DMS153 treated with DMSO at 0.1 percent for 48 hours (cell line): ENCODE results near the gene ATG7.
"Not testable (repeated sequence)": the region's sequence is repeated elsewhere in the genome, so short reads cannot be mapped to it uniquely, and the experiment has no call there.

ENCODE experiments used
- DNase-seq: peaks from one replicate; lab custom pipeline; 2025; ENCODE audit not compliant: unreplicated experiment; lab: John Stamatoyannopoulos, UW

Gene ATG7

DNA sequence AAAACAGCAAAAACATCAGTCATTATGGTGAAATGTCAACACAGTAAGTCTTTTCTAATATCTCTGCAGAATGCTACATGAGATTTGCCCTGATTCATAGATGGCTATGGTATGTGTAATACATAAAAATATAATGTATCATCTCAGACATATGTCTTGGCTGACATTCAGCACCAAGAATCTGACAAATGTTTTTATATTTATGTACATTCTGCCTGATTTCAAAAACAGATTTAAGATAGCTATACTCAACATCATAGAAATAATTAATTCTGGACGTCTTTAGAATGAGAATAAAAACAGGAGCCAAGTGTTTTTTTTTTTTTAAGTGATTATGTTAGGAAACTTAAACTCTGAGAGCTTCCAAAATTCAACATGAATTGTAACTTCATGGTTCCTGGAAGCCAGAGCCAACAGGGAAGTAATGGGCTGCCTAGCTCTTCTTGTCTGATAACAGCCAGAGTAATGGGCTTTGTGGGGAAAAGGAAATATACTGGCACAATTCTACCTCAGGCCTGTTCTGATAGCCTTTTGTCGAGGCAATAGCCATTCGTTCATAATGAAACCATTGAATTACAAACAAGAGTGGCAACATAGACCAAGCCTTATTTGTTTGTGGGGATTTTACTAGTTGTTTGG is 187.1 kb downstream of the ATG7 start:
- DNase-seq: no peak

DNA sequence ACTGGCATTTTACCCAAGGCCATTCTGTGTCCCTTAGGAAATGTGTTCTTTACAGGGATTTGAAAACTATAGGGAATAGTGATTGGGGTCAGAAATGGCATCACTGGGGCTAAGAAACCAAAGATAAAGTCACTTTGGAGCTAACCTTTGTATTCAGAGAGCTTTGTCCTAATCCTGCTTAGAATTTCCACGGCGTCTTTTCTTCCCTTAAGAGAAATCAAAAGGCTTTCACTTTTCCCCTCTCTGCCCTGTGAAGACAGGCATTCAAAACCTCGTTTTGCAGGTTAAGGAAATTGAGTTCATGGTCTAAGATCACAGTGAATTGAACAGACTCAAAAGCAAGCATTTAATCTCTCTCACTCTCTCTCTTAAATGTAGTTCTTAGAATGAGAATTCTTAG is 189.0 kb downstream of the ATG7 start:
- no peak for DNase-seq

DNA sequence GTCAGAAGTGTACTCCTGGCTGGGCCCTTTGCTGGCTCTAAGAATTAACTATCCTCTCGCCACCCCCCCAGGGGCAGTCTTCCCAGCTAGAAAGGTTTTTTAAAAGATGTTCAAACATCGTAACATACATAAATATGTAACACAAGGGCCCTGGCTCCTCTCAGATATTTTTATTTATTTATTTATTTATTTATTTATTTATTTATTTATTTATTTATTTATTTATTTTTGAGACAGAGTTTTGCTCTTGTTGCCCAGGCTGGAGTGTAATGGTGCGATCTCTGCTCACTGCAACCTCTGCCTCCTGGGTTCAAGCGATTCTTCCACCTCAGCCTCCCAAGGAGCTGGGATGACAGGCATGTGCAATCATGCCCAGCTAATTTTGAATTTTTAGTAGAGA is 190.5 kb downstream of the ATG7 start:
- not testable (repeated sequence) for DNase-seq

DNA sequence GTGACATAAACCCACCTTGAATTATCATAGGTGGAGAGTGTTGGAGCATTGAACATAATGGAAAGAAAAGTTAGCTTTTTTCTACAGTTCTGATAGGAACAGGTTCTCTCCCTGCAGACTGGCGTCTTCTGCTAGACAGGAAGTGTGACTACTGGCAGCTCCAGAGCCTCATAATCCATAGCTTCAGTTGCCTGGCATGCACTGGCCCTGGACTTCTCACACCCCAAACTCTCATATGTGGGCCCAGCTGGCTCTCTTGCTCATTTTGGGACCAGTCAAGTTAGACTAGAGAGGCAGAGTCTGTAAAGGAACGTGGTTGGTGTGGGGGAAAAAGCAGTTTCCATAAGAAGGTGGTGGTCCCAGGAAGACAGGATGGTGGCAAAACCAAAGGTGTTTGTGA is 191.4 kb downstream of the ATG7 start:
- no peak for DNase-seq

DNA sequence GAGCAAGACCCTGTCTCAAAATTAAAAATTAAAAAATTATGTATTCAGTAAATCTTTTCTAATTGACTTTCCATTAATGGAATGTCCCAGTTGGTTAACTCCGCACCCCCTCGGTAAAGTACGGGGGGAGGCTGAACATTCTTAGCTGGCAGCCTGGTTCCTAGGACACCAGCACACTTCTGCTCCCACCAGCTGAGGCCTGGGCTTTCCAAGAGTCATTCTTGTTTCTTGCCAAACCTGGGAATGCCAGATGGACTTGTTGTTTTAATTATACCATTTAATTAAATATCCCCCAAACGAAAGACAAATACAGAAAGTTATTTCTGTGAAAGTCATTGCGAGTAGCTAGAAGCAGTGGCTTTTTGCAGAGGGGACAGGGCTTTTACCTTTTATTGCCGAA is 192.2 kb downstream of the ATG7 start:
- DNase-seq: no peak

DNA sequence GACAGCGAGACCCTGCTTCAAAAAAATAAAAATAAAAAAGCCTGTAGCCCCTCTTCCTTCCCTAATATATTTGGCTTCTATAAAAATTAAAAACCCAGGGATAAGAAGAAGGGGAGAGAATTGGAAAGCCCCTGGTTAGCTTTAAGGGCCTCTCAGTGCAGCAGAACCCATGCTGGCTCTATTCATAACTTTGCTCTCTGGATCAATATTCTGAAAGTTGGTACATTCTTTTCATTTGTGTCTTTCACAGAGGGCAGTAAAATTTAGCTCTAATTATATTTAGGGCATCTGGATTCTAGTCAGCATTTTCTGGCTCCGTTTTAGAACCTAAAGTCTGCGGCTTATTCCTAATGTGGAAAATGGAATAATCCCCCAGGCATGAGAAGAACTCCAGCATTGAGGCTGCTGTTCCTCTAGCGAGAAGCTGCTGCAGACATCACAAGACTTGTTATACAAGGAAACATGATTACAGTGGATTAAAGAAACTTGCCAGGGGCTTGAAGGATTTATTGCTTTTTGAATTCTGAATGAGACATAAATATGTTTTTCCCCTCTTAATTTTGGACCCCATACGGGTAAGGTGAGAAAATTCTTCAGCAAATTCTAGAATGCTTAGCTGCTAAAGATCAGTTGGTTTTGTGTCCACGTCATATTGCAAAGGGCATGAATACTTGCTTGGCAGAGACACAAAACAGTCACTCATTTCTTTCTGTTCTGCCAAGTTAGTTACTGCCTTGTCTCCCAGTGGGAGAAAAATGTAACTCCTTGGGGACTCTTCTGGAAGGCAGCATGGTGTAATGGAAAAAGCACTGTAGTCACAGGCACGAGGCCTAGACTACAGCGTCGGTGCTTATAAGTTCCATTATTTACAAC is 193.8 kb downstream of the ATG7 start:
- no peak for DNase-seq

DNA sequence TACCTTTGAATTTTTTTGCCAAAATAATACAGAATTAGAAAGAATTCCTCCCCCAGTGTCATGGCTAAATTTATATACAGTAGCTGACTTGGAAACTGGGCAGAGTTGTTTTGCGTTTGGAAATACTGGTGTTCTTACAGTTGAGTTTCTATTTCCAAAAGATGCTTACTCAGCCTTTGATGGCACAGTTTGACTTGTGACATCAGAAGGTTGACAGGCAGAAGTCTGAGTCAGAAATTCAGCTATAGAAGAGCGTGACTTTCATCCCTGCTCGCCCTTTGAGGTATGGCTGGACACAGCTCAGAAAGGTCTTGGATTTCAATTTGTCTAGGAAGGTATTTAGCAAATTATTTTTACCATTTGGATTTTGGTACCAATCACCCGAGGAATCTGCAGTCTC is 195.7 kb downstream of the ATG7 start:
- no peak for DNase-seq

DNA sequence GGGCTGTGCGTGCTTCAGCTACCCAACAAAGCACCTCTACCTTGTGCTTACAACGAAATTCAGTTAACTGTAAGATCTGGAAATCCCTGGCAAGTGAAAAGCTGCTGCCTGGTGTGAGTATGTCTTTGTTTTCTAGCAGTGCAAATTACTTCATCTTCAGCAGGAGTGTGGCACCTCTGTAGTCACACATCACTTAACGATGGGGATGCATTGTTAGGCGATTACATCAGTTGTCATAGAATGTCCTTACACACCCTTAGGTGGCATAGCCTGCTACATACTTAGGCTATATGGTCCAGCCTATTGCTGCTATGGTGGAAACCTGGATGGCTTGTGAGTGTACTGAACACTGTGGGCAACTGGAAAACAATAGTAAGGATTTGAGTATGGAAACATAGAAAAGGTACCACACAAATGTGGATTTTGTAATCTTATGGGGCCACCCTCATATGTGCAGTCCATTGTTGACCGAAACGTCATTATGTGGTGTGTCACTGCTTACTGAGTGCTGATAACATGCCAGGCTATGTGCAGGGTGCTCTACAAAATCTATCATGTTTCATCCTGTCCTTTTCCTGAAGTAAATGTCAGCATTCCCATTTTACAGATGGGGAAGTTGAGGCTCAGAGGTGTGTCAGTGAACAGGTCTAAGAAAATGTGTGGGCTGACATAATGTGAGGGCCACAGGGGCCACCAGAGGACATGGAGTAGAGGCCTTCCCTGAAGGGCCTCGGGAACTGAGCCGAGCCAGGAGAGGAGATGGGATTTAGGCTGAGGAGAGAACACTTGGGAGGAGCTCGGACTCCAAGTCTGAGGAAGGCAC is 198.0 kb downstream of the ATG7 start:
- DNase-seq: no peak

DNA sequence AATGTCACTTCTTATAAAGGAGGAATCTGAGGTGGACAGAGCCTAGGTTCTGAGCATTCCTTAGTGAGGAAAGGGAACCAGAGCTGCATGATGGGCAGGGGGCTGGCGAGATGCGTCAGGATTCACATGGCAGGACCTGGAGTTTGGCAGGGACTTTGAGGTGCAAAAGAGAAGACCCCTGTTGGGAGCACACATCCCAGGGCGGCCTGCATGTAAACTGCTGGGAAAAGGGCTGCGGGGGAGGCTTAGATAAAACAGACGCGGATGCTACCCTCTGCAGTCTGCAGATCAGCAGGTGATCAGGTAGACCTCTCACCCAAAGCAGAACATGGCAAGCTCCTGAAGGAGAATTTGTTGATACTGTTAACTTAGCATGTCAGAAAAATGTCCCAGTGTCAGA is 203.1 kb downstream of the ATG7 start:
- no peak for DNase-seq

DNA sequence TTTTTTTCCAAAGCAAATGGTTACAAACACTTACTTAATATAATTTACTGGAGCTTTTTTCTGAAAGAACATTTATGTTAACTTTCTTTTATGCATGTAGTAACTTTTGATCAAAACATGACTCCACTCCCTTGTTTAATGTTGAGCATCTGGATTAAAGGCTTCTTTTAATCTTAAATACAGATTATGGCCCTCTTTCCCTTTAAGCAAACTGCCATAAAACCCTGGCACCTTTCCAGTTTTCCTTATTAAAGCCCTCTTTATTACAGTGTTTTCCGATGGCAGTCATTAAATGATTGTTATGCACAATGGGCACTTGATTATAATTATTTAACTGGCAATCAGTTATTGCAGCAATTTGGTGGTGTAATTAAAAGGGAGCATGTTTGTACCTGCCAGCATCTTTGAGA is 204.5 kb downstream of the ATG7 start:
- peak; percentile 40 for DNase-seq

DNA sequence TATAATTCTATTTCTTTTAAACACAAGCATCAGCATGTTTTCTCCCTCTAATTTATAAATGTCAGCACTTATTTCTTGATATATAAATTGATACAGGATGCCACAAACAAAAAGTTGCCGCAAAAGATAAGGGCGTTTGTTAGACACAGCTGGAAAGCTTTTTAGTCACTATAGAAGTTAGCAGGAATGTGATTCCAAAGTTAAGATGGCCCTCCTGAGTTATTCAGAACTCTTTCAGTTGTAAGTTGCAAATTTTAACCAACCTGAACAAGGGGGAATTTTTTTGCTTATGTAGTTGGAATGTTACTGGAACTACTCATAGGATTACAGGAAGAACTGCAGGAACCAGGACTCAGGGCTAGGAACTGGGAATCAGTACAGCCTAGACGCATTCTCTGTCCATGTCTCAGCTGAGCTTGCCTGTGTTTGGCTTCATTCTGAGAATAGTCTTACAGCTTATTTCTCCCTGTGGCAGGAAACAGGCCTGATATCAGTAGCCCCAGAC is 205.3 kb downstream of the ATG7 start:
- DNase-seq: no peak

DNA sequence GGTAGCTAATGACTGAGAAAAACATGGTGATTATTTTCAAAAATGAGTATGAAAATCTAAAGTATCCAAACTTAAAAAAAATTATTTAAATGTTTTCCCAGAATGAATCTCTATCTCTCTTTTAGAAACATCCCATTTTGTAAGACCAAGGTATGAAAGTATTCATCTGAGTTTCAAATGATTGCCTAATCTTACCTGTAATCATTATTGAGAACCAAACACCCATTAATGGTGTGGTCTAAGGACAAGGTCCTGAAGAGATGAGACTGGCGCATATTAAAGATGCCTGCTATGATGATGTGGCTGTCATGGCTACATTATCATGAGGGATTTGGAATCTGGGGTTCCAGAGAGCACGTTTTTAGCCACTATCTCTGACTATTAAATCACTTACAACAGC is 206.0 kb downstream of the ATG7 start:
- no peak for DNase-seq

DNA sequence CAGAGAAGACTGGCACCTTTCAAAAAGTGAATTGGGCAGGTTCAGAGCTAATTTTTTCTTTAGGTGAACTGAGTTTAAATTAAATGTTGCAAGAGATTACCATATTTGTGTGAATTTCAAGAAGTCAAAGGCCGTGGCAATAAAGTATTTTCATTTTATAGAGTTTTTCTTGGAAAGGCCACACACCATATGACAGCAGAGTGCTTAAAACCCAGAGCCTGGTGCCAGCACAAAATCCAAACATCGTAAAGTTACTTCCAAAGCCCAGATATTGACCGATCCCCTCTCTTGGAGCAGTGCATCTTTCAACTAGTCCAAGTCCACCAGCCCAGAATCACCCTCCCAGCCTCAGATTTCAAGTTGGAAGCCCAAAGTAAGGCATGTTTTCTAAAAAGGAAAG is 207.0 kb downstream of the ATG7 start:
- DNase-seq: no peak

DNA sequence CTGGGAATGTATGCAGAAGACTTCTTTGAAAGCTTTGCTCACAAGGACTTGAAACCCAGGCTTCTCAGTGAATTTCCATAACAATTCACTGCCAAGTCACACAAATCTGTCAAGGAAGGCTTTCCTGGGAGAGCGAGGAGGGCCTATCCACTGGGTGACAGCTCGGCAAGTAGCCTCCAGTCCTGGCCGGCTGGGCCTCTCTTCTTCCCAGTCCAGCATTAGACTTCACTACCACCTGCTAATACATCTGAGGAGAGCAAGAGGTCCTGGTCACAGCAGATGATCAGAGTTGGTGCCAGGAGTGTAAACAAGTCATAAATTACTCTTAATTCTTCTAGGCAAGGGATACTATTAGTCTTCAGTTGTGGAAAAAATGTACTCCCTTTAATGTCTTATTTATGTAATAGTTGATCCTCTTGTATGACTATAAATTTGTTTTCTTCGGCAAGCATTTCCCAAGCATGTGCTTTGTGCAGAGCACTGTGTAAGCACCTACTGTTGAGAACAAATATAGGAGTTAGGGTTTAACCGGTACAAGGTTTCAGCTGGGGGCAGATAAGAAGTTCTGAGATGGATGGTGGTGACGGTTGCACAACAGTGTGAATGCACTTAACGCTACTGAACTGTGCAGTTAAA is 208.6 kb downstream of the ATG7 start:
- no peak for DNase-seq

DNA sequence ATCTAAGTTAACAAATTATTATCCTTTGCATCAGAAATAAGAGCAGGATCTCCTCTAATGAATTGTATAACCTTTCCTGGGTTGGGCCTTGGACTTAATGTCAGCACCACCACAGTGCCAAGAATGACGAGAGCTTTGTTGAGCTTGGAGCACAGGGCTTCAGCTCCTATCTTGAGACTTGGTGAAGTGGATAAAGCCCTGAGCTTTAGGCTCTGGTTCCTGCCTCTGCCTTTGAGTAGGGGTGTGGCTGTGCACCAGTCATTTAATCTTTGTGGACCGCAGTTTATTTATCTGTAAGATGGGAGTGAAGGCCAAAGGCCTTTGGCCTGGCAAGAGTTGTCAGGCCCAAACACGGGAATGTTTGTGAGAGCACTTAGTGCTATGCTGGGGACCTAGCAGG is 209.4 kb downstream of the ATG7 start:
- no peak for DNase-seq

DNA sequence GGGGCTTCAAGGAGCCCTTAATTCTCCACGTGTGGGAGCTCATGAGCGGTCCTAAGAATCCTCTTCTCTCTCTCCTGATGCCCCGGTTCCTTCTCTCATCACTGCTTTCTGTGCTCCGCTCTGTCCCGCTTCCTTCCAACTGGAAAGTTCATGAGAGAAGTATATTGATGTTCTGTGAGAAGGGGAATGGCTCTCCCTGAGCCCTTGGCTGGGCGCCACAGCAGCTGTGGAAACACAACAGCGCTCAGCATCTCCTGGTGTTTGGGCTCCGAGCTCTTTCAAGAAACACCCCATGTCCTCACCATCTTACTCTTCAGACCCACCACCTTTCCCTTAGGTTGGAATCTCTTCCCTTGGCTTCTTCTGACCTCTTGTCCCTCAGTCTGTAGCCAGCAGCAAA is 209.8 kb downstream of the ATG7 start:
- DNase-seq: no peak

DNA sequence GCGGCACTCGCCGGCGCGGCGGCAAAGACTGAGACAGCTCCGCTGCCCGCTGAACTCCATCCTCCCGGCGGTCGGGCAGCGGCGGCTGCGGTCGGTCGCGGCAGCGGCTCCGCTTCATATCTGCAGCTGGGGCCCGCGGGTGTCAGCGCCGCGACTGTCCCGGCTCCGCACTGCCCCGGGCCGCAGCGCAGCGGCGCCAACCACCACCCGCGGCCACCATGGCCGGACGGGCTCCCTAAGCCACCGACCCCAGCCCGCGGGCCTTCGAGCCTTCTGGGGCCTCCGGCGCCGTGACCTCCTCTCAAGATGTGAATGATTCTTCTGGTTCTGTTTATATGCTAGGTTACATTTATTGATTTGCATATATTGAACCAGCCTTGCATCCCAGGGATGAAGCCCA is 216.2 kb downstream of the ATG7 start:
- not testable (repeated sequence) for DNase-seq

DNA sequence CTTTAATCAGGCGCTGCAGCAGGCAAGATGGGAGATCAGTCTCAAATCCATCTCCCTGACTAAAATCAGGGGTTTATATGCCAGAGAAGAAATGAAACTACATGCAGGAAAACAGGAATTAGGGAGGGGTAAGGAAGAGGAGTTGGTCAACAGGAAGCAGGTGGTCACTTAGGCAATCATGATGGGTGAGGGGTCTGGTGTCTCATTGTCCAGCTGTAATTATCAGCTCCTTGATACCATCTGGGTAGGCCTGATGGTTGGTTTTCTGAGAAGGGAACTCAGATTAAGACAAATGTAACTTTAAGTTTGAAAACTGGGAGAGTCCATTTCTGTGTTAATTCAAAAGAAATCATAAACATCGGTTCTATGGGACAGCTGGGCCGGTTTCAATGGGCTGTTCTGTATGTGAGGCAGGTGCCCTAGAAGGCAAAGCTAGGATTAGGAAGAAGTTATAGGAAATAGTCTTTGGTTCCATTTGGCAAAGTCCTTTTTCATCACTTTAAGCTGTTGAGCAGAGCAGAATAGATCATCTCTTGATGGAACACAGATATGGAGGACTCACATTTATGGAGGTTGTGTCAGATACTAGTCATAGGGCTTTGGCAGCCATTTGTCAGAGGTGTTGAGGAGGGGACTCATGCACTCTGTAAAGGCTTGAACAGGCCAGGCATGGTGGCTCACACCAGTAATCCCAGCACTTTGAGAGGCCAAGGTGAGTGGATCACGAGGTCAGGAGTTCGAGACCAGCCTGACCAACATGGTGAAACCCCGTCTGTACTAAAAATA is 222.1 kb downstream of the ATG7 start:
- DNase-seq: no peak

DNA sequence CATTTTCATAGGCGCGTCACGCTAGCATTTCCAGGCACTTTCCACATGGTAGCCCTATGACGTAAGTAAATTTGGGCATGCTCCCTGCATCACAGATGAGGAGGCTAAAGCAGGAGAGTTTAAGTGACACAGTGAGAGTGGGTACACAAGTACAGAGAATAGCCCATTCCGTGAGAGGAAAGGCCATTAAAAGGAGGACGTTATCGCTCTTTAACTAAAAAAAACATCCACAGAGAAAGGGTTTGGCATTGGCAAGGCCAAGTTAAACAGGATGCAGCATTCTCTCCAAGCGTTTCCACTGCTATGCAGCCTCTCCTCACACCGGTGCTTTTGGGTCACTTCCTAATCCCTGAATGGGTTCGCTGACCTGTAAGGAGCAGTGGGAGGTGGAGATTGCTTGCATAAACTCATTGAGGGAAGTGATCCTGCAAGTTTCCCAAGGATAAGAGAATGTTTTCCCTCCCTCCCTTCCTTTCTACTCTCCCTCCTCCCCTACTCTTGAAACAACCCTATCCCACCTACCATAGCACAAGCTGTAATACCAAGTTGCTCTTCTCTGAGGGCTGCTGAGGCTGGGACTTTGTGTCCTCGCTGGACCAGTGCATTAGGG is 223.9 kb downstream of the ATG7 start:
- peak; percentile 5 for DNase-seq

DNA sequence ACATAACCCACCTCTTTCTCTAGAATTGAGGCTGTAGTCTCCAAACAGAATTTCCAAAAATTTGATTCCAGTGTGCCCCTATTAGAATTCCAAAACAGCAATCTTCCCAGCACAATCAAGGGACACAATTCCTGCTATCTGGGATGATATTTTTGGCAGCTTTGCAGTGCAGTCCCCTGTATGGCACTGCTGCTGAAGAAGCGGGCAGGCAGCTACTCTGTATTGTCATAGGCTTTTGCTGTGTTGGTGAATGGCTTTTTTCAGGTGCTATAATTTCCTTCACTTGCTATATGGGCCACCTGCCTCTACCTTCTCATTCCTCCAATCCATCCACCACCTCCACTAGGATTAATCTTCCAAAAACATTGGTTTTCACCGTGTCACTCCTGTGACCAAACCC is 226.0 kb downstream of the ATG7 start:
- DNase-seq: no peak
